ENCODE measurements around the gene DGKD. TPM values are rescaled to one million over a fixed set of nuclear protein-coding genes. Genes with fewer than 3 reads are reported as not detected.
A peak's percentile ranks its signal among the peaks of the same experiment; 100 is the strongest.
"Not testable (repeated sequence)": the region's sequence is repeated elsewhere in the genome, so short reads cannot be mapped to it uniquely, and the experiment has no call there.

DGKD gene
- total RNA-seq, 2 donors from 2014 or later: 21.5 to 63.1 TPM

DNA sequence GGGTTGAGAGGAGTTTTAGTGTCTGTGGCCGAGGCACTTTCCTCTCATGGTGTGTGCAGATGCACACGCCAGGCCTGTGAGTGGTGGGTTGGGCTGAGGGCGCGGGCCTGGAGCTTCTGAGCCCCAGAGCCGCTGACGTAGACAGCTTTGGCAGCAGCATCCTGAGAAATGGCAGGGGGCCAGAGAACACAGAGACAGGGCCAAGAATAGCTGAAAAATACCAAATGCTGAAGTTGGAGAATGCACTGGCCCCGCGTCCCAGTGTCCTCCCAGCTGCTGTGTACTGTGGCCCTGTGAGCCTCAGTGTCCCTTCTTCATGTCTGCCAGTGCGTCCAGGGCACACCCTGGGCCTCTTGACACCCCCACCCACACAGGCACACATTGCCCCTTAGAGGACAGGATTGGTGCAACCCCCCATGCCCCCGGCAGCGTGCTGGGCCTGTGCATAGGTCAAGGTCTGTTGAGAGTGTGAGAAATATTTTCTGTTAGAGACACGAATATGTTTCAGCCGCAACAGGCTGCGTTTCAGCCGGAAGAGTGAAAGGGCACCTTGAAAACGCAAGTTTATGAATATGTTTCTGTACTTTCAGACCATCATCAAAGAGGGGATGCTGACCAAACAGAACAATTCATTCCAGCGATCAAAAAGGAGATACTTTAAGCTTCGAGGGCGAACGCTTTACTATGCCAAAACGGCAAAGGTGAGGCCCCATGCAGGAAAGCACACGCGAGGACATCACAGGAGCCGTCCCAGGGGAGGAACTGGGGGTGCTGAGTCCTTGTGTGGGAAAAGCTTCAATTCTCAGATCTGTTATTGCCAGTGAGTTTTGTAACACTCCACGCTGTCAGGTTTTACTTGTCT lies 33.6 kb downstream of the DGKD start:
- no peaks in the 10 kb centered on the region for H3K27me3 ChIP-seq (replicated peaks; ENCODE audit: insufficient read depth)
- no peaks in the 10 kb centered on the region for H3K36me3 ChIP-seq
- 21% methylated on average over 25 of the region's 25 CpGs for WGBS
- intact Hi-C loops (cut with DNase I): loop anchor here (2.0 kb wide), 1 partner anchor 21 kb away; no protein-coding TSS in a partner anchor
- no peaks in the 10 kb centered on the region for H3K9me3 ChIP-seq
- peaks cover 18% of the 10 kb centered on the region for H3K4me1 ChIP-seq (replicated peaks)
- H3K4me3 ChIP-seq: no peak overlapping the region
- H3K27ac ChIP-seq: peak overlapping the region; percentile 87 to 89
- TF ChIP-seq POLR2A (IDR thresholded peaks at IDR 0.05) (no peak), POLR2AphosphoS5 (IDR thresholded peaks at IDR 0.05) (peak; percentile 81)
- TF ChIP-seq, protein P1, sequence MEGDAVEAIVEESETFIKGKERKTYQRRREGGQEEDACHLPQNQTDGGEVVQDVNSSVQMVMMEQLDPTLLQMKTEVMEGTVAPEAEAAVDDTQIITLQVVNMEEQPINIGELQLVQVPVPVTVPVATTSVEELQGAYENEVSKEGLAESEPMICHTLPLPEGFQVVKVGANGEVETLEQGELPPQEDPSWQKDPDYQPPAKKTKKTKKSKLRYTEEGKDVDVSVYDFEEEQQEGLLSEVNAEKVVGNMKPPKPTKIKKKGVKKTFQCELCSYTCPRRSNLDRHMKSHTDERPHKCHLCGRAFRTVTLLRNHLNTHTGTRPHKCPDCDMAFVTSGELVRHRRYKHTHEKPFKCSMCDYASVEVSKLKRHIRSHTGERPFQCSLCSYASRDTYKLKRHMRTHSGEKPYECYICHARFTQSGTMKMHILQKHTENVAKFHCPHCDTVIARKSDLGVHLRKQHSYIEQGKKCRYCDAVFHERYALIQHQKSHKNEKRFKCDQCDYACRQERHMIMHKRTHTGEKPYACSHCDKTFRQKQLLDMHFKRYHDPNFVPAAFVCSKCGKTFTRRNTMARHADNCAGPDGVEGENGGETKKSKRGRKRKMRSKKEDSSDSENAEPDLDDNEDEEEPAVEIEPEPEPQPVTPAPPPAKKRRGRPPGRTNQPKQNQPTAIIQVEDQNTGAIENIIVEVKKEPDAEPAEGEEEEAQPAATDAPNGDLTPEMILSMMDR (IDR thresholded peaks at IDR 0.05): no peak
- DNase-seq (ENCODE audit: low spot score): peak; percentile 91

DNA sequence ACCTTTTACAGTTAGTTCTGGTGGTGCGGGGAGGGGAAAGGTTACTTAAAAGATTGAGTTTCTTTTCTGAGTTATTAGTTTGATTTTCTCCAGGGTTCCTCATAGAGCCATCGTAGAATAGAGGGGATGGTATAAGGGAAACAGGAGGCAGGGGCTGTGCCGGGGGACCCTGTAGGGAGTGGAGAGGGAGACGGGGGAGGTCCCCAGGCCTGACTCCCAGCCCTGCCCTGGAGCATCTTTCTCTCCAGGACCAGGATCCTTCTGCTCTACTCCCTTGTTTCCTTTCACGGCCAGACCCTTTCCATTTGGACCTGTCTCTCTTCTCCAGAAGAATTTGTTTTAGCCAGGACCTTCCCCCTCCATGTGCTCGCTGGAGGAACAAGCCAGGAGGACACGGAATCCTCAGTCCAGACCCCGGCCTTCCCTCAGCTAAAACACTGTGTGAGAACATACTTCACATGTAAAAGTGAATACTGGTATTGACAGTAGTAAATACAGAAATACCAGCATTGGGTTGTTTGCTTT lies 35.4 kb downstream of the DGKD start:
- no peak for DNase-seq (ENCODE audit: low spot score)
- Histone ChIP-seq H3K36me3 (no peaks in the 10 kb centered on the region), H3K4me1 (replicated peaks) (peaks cover 16% of the 10 kb centered on the region), H3K4me3 (no peak overlapping the region), H3K27me3 (replicated peaks; ENCODE audit: insufficient read depth) (no peaks in the 10 kb centered on the region), H3K9me3 (no peaks in the 10 kb centered on the region), H3K27ac (peak overlapping the region; percentile 87 to 89)
- intact Hi-C loops (cut with DNase I): no loop called here
- WGBS: 78% methylated on average over 8 of the region's 8 CpGs
- no peak for TF ChIP-seq POLR2A (IDR thresholded peaks at IDR 0.05)
- TF ChIP-seq POLR2AphosphoS5 (IDR thresholded peaks at IDR 0.05): no peak
- TF ChIP-seq, protein P1 (IDR thresholded peaks at IDR 0.05): no peak

DNA sequence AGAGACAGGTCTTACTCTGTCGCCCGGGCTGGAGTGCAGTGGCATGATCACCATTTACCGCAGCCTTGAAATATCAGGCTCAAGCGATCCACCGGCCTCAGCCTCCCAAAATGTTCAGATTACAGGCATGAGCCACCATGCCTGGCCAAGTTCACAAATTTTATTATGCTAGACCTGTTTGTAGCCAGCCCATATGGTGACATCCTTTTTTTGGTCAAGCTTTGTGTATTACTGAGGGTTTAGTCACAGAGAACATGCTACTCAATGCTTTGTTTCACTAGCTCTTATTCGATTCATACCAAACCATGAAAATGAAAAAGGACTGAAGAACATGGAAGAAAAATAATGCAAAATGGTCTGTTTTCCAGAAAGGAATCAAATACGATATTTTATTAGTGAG lies 41.4 kb downstream of the DGKD start:
- 97% methylated on average over 7 of the region's 7 CpGs for WGBS
- TF ChIP-seq POLR2AphosphoS5 (IDR thresholded peaks at IDR 0.05) (no peak), POLR2A (IDR thresholded peaks at IDR 0.05) (no peak)
- TF ChIP-seq, protein P1 (IDR thresholded peaks at IDR 0.05): no peak
- no peak for DNase-seq (ENCODE audit: low spot score)
- intact Hi-C loops (cut with DNase I): no loop called here
- H3K4me3 ChIP-seq: no peak overlapping the region
- no peak overlapping the region for H3K27ac ChIP-seq
- H3K36me3 ChIP-seq: no peaks in the 10 kb centered on the region
- no peaks in the 10 kb centered on the region for H3K9me3 ChIP-seq
- no peaks in the 10 kb centered on the region for H3K27me3 ChIP-seq (replicated peaks; ENCODE audit: insufficient read depth)
- H3K4me1 ChIP-seq (replicated peaks): no peaks in the 10 kb centered on the region

DNA sequence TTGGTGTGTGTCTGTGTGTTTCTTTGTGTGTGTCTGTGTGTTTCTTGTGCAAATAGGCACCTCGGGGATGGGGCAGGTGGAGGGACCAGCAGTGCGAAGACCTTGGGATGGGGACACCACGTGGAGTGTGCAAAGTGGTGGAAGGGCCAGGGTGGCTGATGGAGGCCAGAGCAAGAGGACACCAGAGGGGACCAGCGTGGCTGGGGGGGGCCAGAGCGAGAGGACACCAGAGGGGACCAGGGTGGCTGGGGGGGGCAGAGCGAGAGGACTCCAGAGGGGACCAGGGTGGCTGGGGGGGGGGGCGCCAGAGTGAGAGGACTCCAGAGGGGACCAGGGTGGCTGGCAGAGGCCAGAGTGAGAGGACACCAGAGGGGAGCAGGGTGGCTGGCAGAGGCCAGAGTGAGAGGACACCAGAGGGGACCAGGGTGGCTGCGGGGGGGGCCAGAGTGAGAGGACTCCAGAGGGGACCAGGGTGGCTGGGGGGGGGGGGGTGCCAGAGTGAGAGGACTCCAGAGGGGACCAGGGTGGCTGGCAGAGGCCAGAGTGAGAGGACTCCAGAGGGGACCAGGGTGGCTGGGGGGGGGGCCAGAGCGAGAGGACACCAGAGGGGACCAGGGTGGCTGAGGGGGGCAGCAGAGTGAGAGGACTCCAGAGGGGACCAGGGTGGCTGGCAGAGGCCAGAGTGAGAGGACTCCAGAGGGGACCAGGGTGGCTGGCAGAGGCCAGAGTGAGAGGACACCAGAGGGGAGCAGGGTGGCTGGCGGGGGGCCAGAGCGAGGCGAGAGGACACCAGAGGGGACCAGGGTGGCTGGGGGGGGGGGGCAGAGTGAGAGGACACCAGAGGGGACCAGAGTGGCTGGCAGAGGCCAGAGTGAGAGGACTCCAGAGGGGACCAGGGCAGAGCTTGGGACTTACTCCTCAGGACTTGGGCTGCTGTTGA lies 42.7 kb downstream of the DGKD start:
- H3K4me3 ChIP-seq; H3K9me3 ChIP-seq; H3K36me3 ChIP-seq; H3K27ac ChIP-seq; H3K4me1 ChIP-seq (replicated peaks); H3K27me3 ChIP-seq (replicated peaks; ENCODE audit: insufficient read depth); DNase-seq (ENCODE audit: low spot score); intact Hi-C loops (cut with DNase I): not testable (repeated sequence)
- 84% methylated on average over 11 of the region's 12 CpGs for WGBS

All from prostate gland (tissue), 2 donors.